Kidney epithelial cell (primary cell): ENCODE results near the gene TMEFF2. TPM values are rescaled to one million over a fixed set of nuclear protein-coding genes. Genes with fewer than 3 reads are reported as not detected.

Source experiments
- DNase-seq: peaks from one replicate; pipeline ENCODE4 v3.0.0-alpha.2; 2010; ENCODE audit warnings: low read depth
- H3K27me3 ChIP-seq: 2 replicates; pipeline ENCODE4 v1.6.0; 2011; ENCODE audit warnings: low read length; ENCODE audit not compliant: control insufficient read depth, insufficient read depth
- H3K36me3 ChIP-seq: 2 replicates; pipeline ENCODE4 v1.5.1; 2011; ENCODE audit warnings: low read length; ENCODE audit not compliant: control insufficient read depth, insufficient read depth
- H3K4me3 ChIP-seq: 2 replicates; pipeline ENCODE4 v1.5.1; 2011; ENCODE audit warnings: low read depth, mild to moderate bottlenecking, control low read depth, low read length
- total RNA-seq: library from RNA; depleted of rRNA; stranded (reverse); fragments of >200 nt; gene quantifications from 2 replicates; pipeline ENCODE4 v1.2.3, GENCODE V29; 2015
- TF ChIP-seq, protein P1 (sequence below): IDR thresholded peaks from 2 replicates; pipeline ENCODE4 v1.5.1; 2011; ENCODE audit warnings: mild to moderate bottlenecking, moderate library complexity, low read length, control low read depth, inconsistent platforms; ENCODE audit not compliant: insufficient read depth, poor library complexity, severe bottlenecking

TMEFF2 gene
- total RNA-seq, 1 donor from 2014 or later: not detected

DNA sequence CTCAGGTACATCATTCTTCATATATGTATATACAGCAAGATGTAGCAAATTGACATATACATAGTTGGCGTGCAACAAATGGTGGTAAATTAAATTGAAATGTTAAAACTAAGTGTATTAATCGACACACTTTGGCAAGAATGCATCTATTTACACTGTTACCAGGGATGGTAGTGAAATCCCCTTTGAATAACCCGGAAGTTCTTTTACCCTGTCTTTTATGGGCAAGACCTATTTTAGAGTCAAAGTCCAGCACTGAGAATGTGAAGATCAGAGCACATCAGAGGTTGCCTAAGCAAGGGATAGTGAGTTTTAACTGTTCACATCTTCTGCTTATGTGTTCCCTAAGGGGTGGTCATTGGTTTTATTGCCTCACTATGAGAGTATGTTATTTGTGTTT lies 7.6 kb upstream of the TMEFF2 start:
- no peak overlapping the region for H3K4me3 ChIP-seq
- TF ChIP-seq, protein P1, sequence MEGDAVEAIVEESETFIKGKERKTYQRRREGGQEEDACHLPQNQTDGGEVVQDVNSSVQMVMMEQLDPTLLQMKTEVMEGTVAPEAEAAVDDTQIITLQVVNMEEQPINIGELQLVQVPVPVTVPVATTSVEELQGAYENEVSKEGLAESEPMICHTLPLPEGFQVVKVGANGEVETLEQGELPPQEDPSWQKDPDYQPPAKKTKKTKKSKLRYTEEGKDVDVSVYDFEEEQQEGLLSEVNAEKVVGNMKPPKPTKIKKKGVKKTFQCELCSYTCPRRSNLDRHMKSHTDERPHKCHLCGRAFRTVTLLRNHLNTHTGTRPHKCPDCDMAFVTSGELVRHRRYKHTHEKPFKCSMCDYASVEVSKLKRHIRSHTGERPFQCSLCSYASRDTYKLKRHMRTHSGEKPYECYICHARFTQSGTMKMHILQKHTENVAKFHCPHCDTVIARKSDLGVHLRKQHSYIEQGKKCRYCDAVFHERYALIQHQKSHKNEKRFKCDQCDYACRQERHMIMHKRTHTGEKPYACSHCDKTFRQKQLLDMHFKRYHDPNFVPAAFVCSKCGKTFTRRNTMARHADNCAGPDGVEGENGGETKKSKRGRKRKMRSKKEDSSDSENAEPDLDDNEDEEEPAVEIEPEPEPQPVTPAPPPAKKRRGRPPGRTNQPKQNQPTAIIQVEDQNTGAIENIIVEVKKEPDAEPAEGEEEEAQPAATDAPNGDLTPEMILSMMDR: no peak
- no peaks in the 10 kb centered on the region for H3K36me3 ChIP-seq
- DNase-seq: no peak
- peaks cover under 1% of the 10 kb centered on the region for H3K27me3 ChIP-seq

DNA sequence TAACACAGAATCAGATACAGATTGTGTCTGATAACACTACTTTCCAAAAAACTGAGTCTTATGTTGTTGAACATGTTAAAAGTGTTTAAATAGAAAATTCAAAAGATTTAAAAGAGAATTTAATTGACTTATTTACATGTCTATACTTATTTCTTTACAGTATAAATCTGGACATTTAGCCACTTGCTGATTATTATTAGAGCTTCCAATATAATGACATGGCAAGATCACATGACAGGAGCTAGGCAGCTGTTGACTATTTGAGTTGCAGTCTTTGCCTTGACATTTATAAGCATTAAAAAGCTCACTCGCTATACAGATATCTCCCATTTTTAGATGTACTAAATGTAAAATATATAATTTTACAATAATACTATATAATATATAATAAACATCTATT lies 6.4 kb upstream of the TMEFF2 start:
- no peak for DNase-seq
- TF ChIP-seq, protein P1: no peak
- Histone ChIP-seq H3K36me3 (no peaks in the 10 kb centered on the region), H3K4me3 (no peak overlapping the region), H3K27me3 (peaks cover 13% of the 10 kb centered on the region)

DNA sequence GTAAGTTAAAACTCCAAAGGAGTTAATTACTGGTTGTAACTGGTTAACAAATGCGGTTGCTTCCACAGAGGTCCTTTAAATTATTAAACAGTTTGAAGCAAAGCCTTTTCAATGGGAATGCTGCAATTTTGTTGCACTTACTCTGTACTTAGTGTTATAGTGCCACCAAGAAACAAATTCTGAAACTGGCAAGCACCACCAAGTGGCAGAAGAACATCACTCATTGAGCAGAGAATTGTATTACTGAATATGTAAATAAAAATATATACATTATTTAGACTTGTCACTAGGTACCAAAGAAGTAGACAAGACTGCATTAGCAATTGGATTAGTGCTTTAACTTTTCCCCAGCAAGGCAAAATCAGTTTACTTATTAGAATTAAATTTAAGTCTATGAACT lies 2.6 kb upstream of the TMEFF2 start:
- no peak for DNase-seq
- Histone ChIP-seq H3K4me3 (no peak overlapping the region), H3K27me3 (peaks cover 48% of the 10 kb centered on the region), H3K36me3 (no peaks in the 10 kb centered on the region)
- TF ChIP-seq, protein P1: peak; percentile 17

DNA sequence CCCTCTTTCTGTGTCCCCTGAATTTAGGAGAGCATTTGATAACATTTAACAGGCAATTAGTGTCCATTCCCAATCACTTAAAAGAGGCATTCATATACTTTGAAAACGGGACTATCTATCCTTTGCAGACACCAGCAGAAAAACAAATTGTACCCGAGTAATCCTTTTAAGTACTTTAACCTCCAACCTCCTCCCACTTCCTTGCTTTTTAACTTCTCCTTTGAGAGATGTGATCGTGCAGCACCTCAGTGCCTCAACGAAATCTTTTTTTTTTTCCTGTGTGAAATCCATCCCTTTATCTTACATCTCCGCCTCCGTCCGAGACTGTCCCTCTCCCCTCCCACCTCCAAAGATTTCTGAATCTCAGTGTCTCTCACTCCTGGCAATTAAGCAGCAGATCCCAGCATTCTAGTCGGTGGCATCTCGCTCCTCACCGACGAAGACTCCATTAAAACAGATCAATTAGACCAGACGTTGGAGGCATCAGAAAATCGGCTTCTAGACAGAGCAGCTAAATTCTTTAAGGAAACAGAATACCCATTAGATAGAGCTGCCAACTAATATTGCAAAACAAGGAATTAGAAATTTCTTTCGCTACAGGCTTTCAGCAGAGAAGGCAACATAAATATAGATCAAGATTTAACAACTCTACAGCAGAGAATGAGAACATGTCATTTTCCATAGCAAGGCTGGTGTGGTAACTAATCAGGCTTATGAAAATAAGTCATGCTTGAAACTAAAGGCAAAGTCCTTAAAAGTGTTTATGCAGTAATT lies 1.9 kb upstream of the TMEFF2 start:
- no peak for DNase-seq
- Histone ChIP-seq H3K27me3 (peaks cover 49% of the 10 kb centered on the region), H3K4me3 (no peak overlapping the region), H3K36me3 (no peaks in the 10 kb centered on the region)
- TF ChIP-seq, protein P1: no peak

DNA sequence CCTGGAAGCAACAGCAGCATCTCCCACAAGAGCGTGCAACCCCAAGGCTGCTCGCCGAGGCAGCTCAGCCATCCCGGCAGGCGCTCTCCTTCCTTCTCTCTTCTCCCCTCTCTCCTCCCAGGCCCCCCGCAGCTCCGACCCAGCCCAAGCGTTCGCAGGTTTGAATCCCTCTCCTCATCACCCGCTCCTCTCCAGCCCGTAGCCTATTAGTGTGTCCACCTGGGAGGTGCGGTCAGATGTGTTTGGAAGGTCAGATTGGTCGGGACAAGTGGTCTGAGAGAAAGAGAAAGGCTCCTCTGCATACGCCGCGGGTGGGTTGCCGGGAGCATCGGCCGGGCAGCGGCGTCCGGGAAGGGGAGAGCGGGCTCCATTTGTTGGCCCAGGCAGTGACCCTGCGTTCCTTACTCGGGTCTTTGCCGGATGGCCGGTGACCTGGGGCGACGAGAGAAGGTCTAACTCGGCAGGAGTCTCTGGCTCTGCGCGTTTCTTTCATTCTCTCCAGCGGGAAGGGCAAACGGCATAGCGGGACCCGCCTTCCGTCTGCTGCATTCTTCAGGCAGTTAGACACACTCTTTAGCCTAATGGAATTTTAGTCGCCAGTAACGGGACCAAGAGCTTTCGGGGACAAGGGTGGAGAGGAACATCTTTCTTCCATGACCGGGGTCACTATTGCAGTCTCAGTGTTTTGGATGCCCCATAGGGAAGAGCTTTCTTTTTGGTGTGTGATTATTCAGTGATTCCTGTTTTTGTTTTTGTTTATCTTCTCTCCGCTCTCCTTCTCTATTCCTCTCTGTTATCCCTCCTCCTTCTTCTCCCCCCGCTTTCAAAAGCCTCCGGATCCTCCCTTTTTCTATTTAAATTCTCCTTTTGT lies 1.1 kb upstream of the TMEFF2 start:
- Histone ChIP-seq H3K36me3 (no peaks in the 10 kb centered on the region), H3K4me3 (peak overlapping the region; percentile 52), H3K27me3 (peaks cover 54% of the 10 kb centered on the region)
- TF ChIP-seq, protein P1: no peak
- no peak for DNase-seq
